Measurements from ENCODE around the gene AIPL1. TPM values are rescaled to one million over a fixed set of nuclear protein-coding genes. Genes with fewer than 3 reads are reported as not detected.

Gene AIPL1
- total and polyA plus RNA-seq, 10 of the 15 experiments (the other 5 are each of a cell fraction or from before 2014, with no cell fraction given) = not detected

DNA sequence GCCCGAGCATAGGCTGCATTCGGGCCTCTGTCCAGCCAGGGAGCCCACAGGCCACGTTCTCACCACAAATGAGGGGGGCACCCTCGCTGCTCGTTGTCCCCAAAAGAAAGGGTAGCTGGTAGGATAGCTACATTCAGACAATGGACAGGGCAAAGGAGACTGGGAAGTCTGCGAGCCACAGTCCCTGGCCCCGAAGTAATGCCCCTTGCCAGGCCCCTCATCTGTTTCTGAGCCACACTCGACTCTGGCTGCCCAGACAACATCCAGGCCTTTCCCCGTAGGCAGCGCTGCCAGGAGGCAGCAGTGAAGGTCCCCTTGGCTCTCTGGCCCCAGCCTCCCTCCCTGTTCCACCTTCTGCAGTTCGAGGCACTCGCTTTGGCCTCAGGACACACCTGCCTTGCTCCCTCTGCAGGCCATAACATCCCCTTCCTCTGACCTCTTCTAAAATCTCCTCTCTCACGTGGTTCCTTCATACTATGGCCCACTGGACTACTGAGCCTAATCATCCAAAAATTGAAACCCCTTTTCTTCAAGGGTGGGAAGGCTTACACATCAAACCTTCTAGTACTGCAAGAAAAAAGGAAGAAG is 12.2 kb downstream of the AIPL1 start:
- no peak overlapping the region for H3K27ac ChIP-seq (ENCODE audit: control insufficient read depth, insufficient read depth)
- H3K4me3 ChIP-seq = no peak overlapping the region
- intact Hi-C loops (cut with micrococcal nuclease; ENCODE audit: unreplicated experiment) = loop anchor here (5.0 kb wide), 1 partner anchor 715 kb away; no protein-coding TSS in a partner anchor
- H3K9me3 ChIP-seq (replicated peaks; ENCODE audit: control insufficient read depth, insufficient read depth, low read length) = no peaks in the 10 kb centered on the region
- H3K79me2 ChIP-seq (ENCODE audit: control insufficient read depth, insufficient read depth, low read length) = no peaks in the 10 kb centered on the region
- WGBS (ENCODE audit: insufficient coverage, insufficient replicate concordance, low lambda C conversion rate, missing lambda C conversion rate) = 27% methylated on average over 12 of the region's 13 CpGs
- SMC1A ChIA-PET (ENCODE audit: uncharacterized antibody, unreplicated experiment) = interaction anchor here (1.3 to 1.4 kb wide), 2 partner anchors 13 to 835 kb away, joined by 3 to 4 read pairs; no protein-coding TSS in a partner anchor
- H3K27me3 ChIP-seq (replicated peaks in 1 of 2; ENCODE audit: control insufficient read depth in 2 of 2, insufficient read depth in 2 of 2, low read length in 1 of 2) = no peaks in the 10 kb centered on the region; a peak in 2 of 4 replicates
- H3K36me3 ChIP-seq (ENCODE audit: control insufficient read depth in 2 of 2, insufficient read depth in 2 of 2, low read length in 1 of 2) = no peaks in the 10 kb centered on the region
- CTCF ChIA-PET = interaction anchor here (0.6 to 2.8 kb wide), 6 partner anchors 11 to 838 kb away, joined by 3 to 9 read pairs (median 6); partner anchors contain the start of genes AIPL1 and NLRP1
- H3K4me1 ChIP-seq (ENCODE audit: control insufficient read depth, insufficient read depth, low read length) = peaks cover 7% of the 10 kb centered on the region
- TF ChIP-seq FOXK2 (IDR thresholded peaks at IDR 0.05) = no peak
- TF ChIP-seq, protein P1, sequence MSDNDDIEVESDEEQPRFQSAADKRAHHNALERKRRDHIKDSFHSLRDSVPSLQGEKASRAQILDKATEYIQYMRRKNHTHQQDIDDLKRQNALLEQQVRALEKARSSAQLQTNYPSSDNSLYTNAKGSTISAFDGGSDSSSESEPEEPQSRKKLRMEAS (IDR thresholded peaks at IDR 0.05; ENCODE audit: low read depth, low read length) = no peak
- TF ChIP-seq, protein P2, sequence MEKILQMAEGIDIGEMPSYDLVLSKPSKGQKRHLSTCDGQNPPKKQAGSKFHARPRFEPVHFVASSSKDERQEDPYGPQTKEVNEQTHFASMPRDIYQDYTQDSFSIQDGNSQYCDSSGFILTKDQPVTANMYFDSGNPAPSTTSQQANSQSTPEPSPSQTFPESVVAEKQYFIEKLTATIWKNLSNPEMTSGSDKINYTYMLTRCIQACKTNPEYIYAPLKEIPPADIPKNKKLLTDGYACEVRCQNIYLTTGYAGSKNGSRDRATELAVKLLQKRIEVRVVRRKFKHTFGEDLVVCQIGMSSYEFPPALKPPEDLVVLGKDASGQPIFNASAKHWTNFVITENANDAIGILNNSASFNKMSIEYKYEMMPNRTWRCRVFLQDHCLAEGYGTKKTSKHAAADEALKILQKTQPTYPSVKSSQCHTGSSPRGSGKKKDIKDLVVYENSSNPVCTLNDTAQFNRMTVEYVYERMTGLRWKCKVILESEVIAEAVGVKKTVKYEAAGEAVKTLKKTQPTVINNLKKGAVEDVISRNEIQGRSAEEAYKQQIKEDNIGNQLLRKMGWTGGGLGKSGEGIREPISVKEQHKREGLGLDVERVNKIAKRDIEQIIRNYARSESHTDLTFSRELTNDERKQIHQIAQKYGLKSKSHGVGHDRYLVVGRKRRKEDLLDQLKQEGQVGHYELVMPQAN (conservative IDR thresholded peaks at IDR 0.05) = no peak
- TF ChIP-seq MEF2B (IDR thresholded peaks at IDR 0.05; ENCODE audit: partially characterized antibody, poor library complexity, severe bottlenecking) = no peak
- TF ChIP-seq CBX5 (IDR thresholded peaks at IDR 0.05; ENCODE audit: low read depth) = no peak
- no peak for TF ChIP-seq SREBF2 (IDR thresholded peaks at IDR 0.05; ENCODE audit: low read length)
- no TSS peak for BruUV-seq (replicated peaks)
- POLR2A ChIA-PET = no interaction called here
- no peaks in the 10 kb centered on the region for H4K20me1 ChIP-seq (ENCODE audit: control insufficient read depth, insufficient read depth)
- in situ Hi-C loops (cut with MboI) = loop anchor here (5.0 to 25.0 kb wide), 2 partner anchors 710 to 835 kb away; no protein-coding TSS in a partner anchor
- H2AFZ ChIP-seq (ENCODE audit: control insufficient read depth, low read depth, low read length) = no peak overlapping the region
- ATAC-seq = no peak
- no peak for FAIRE-seq
- no peak overlapping the region for H3K4me2 ChIP-seq (ENCODE audit: control insufficient read depth, insufficient read depth)
- no peak for DNase-seq (ENCODE audit: low read depth, low spot score)
- RAD21 ChIA-PET (ENCODE audit: unreplicated experiment) = interaction anchor here (0.7 to 1.3 kb wide), 2 partner anchors 13 to 835 kb away, joined by 3 to 5 read pairs; no protein-coding TSS in a partner anchor
- no peak overlapping the region for H3K9ac ChIP-seq (ENCODE audit: control insufficient read depth, insufficient read depth, low read length)
